HUES6 (cell line): ENCODE results near the gene PARVB.

Source experiments
- H3K27ac ChIP-seq: 2 replicates; pipeline ENCODE4 v1.7.0; 2013; ENCODE audit warnings: low read depth, mild to moderate bottlenecking, low read length, inconsistent platforms
- H3K27me3 ChIP-seq: 2 replicates; pipeline ENCODE4 v1.6.1; 2013; ENCODE audit warnings: low read length; ENCODE audit not compliant: control insufficient read depth, insufficient read depth
- H3K36me3 ChIP-seq: 2 replicates; pipeline ENCODE4 v1.6.1; 2013; ENCODE audit warnings: low read length; ENCODE audit not compliant: control insufficient read depth, insufficient read depth
- H3K4me1 ChIP-seq: 2 replicates; pipeline ENCODE4 v1.6.1; 2013; ENCODE audit warnings: low read length; ENCODE audit not compliant: control insufficient read depth, insufficient read depth
- H3K4me3 ChIP-seq: 2 replicates; pipeline ENCODE4 v1.5.1; 2013; ENCODE audit warnings: low read depth, low read length
- H3K9ac ChIP-seq: one replicate; pipeline ENCODE4 v1.6.1; 2013; ENCODE audit warnings: mild to moderate bottlenecking, low read length
- H3K9me3 ChIP-seq: 2 replicates; pipeline ENCODE4 v1.6.1; 2013; ENCODE audit warnings: low read depth, low read length; ENCODE audit not compliant: control insufficient read depth, insufficient read depth

PARVB gene

DNA sequence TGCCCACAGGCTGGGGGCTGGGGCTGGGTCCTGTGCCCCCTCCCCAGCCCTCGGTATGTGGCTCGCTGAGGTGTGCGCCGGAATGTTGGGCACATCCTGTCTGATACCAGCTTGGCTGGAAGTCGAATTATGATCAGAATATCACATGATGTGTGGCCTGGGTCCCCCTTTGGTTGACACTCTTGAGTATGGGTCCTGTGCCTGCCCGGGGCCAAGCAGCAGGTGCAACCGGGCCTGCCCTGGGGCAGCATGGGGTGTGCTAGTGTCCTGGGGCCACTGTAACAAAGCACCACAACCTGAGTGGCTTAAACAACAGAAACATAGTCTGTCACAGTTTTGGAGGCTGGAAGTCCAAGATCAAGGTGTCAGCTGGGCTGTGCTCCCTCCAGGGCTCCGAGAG is 52.7 kb downstream of the PARVB start:
- no peak overlapping the region for H3K27ac ChIP-seq
- H3K36me3 ChIP-seq = no peaks in the 10 kb centered on the region
- no peak overlapping the region for H3K4me3 ChIP-seq
- no peak overlapping the region for H3K9ac ChIP-seq
- H3K4me1 ChIP-seq = no peaks in the 10 kb centered on the region
- H3K27me3 ChIP-seq = no peaks in the 10 kb centered on the region
- no peaks in the 10 kb centered on the region for H3K9me3 ChIP-seq

DNA sequence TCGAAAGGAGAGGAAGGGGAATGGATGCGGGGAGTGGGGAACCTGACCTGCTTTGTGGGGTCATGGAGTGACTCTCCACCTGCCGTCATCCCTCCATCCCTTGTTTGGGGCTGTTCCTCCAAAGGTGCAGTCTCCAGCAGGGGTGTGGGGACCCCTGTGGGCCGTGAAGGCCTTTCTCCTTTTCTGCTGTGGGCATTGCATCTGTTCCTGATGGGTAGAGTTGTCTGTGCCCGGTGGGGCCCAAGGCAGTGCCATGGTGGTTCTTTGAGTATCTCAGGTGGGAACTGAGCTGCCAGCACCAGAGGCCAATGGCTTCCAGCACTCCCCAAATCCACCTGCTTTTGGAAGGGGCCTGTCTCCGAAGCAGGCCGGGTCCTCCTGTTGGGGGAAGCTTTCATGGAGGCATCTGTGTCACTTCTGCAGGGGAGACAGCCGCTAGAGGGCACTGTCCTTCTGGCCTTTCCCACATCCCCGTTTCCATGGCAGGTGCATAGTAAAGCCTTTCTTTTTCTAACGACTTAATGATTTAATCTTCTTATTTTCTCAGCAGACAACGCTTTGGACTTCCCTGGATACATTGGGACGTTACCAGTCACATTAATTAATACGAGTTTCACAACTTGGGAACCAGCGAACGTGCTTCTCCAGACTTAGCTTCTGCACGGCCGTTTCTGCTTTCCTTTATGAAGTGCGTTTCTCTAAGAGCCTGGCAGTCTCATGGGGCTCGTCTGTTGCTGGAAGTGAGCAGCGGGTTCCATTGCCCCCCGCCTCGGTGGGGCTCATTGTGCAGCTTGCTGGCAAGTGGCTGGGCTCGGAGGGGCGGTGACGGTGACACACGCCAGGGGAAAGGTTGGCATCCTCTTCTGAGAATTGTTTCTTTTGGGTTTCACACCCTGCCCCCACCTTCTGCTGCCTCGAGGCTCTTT is 57.1 kb downstream of the PARVB start:
- H3K4me3 ChIP-seq = no peak overlapping the region
- H3K36me3 ChIP-seq = no peaks in the 10 kb centered on the region
- H3K4me1 ChIP-seq = peaks cover 5% of the 10 kb centered on the region; the same call in 1 of the 2 replicates
- H3K9ac ChIP-seq = no peak overlapping the region
- no peaks in the 10 kb centered on the region for H3K9me3 ChIP-seq
- no peaks in the 10 kb centered on the region for H3K27me3 ChIP-seq
- H3K27ac ChIP-seq = no peak overlapping the region

DNA sequence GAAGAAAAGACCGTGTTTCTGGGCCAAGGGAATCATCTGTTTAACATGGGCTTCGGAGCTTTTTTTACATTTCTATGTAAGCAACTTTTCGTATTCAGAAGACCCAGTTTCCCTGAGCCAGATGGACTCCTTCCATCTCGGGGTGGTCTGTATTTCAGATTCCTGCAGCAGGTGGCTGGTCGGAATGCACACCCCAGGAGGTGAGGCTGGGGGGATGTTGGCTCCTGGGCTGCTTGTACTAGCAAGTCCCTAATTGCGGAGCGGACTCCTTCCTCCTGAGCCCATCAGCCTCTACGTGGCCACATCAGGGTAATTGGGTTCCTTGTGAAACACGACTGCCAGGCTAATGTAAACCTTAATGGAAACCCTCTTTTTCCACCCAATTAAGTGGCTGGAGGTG is 58.7 kb downstream of the PARVB start:
- no peak overlapping the region for H3K9ac ChIP-seq

DNA sequence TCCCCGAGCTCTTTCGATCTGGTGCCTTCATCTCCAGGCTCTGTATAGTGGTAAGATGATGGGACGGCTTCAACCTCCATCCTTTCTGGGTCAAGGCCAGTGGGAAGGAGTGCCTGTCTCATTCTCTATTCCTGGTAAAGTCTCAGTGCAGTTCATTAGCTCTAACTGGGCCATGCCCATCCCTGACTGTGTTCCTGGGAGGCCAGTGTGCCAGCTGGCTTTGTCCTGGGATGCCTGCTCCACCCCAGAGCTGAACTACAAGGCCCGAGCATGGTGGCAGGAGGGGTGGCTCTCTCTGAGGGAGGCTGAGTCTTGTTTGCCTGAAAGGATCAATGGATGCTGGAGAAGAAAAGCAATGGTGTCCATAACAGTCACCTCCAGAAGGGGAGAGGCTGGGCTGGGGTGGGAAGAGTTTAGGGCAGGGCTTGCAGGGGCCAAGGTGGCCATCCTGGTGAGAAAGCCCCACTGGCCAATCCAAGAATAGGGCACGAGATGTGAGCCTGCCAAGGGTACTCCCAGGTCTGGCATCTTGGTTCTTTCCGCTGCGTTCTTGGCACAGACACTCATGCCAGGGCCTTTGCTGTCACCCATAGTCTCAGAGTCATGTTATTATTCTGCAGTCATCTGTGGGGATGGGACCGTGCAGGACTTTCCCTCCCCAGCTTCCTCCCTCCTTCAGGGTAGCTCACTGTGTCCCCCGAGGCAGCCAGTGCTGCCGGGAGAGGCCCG is 60.1 kb downstream of the PARVB start:
- H3K9ac ChIP-seq = no peak overlapping the region
- no peaks in the 10 kb centered on the region for H3K27me3 ChIP-seq
- H3K4me3 ChIP-seq = no peak overlapping the region
- no peaks in the 10 kb centered on the region for H3K9me3 ChIP-seq
- peaks cover 5% of the 10 kb centered on the region for H3K4me1 ChIP-seq
- H3K36me3 ChIP-seq = no peaks in the 10 kb centered on the region
- H3K27ac ChIP-seq = no peak overlapping the region

More for the DNA sequence above, 58.7 kb downstream of the PARVB start:
- no peak overlapping the region for H3K27ac ChIP-seq
- H3K4me1 ChIP-seq = peaks cover 5% of the 10 kb centered on the region; the same call in 1 of the 2 replicates
- H3K9me3 ChIP-seq = no peaks in the 10 kb centered on the region
- no peak overlapping the region for H3K4me3 ChIP-seq
- no peaks in the 10 kb centered on the region for H3K36me3 ChIP-seq
- H3K27me3 ChIP-seq = no peaks in the 10 kb centered on the region

DNA sequence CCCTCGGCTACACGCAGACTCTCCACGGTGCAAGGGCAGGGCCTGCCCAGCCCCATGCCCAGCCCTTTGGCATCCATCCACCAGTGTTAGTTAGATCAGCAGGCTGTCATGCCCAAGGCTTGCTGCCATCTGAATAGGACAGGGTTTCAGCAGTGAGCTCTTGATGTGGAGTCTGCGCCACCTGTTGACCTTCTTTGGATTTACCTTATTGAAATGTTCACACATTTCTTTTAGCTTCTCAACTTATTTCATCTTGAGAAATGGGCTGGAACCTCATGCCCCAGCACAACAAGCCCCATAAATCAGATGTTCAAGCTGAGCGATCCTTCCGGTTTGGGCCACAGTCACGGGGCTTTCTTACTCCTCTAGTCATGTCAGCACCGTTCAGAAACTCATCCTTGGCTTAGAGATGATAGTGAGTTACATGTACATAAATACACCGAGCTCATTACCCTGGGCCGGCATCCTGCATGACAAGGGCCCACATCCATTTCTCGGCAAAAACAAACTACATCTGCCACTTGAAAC is 61.7 kb downstream of the PARVB start:
- Histone ChIP-seq H3K27ac (no peak overlapping the region), H3K4me3 (no peak overlapping the region), H3K27me3 (no peaks in the 10 kb centered on the region), H3K36me3 (no peaks in the 10 kb centered on the region), H3K9me3 (no peaks in the 10 kb centered on the region), H3K9ac (no peak overlapping the region), H3K4me1 (peaks cover 5% of the 10 kb centered on the region)

DNA sequence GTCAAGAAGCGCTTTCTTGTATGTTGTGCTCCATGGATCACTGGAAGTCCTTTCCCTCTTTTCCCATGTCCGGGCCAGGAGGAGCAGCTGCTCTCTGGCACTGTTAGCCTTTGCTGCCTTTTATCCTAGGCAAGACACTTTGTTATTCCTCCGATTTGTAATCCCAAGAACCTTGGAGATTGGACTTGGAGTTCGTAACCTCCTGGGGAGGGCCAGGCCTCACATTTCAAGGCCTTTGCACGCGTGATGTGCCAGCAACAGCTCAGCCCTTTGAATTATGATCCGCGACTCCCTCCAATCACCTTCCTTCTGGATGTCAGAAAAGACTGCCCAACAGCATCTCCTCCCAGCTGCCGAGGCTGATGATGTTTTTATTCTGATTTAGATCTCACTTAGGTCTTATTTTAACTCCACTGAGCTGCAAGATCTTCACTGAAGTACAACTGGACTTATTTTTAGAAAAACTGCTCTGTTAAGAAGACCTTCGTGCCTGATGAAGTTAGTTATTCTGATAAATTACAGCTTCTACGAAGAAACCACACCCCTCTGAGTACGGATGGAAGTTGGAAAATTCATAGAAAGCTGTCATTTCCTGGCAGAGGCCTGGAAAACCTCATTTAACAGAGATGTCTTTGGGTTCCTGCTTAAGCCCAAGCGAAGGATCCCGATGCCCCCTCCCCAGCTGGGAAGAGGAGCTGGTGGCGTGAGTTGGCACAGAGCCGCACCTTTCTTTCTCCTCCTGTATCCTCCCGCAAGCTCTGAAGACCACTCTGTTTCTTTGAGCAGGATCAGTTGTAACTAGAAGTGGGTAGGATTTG is 62.4 kb downstream of the PARVB start:
- H3K4me1 ChIP-seq = peaks cover 5% of the 10 kb centered on the region
- H3K27me3 ChIP-seq = no peaks in the 10 kb centered on the region
- H3K9ac ChIP-seq = no peak overlapping the region
- H3K36me3 ChIP-seq = no peaks in the 10 kb centered on the region
- no peak overlapping the region for H3K27ac ChIP-seq
- no peak overlapping the region for H3K4me3 ChIP-seq
- no peaks in the 10 kb centered on the region for H3K9me3 ChIP-seq

DNA sequence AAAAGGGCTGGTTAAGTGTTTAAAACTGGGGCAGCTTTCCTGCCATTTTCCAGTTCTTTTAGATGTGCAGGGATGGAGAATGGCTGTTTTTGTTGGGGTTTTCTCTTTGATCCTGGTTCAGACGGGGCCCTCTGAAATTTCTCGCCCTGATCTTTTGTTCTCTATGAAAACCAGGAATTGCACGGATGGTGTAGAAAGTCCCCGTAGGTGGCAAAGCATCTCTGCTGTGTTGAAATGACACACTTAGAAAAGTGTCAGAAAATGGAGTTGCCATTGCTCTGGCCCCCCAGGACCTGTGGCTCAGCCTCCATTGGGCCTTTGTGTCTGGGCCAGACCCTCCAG is 63.0 kb downstream of the PARVB start:
- H3K4me1 ChIP-seq = peaks cover 5% of the 10 kb centered on the region
- no peak overlapping the region for H3K27ac ChIP-seq
- H3K9me3 ChIP-seq = no peaks in the 10 kb centered on the region
- H3K27me3 ChIP-seq = no peaks in the 10 kb centered on the region
- no peak overlapping the region for H3K9ac ChIP-seq
- no peaks in the 10 kb centered on the region for H3K36me3 ChIP-seq
- H3K4me3 ChIP-seq = no peak overlapping the region

DNA sequence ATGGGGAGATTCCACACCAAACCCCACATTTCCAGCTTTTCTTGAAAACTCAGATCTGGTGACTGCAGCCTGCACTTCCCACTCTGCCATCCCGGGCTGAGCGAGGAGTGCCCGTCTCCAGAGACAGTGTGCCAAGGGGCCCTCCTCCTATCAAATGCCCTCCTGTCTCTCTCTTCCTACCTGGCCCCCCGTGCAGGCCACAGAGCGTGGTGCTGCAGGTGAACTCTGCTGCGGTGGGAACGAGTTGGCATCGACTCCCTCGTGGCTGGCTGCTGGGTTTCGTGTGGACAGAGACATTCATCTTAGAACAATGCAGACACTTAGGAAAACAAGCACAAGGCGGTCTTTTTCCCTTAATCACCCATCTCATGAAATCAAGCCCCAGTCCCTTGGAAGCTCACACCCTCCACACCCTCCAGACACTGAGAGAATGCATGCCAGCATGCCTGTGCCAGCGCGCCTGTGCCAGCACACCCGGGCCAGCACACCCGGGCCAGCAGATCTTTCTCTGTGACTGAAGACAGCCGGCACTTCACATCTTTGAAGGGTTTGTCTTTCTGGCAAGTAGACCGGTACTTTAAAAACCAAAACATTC is 65.0 kb downstream of the PARVB start:
- Histone ChIP-seq H3K4me3 (no peak overlapping the region), H3K9ac (no peak overlapping the region), H3K27ac (no peak overlapping the region), H3K36me3 (no peaks in the 10 kb centered on the region), H3K4me1 (no peaks in the 10 kb centered on the region; the same call in 1 of the 2 replicates), H3K27me3 (no peaks in the 10 kb centered on the region), H3K9me3 (no peaks in the 10 kb centered on the region)

DNA sequence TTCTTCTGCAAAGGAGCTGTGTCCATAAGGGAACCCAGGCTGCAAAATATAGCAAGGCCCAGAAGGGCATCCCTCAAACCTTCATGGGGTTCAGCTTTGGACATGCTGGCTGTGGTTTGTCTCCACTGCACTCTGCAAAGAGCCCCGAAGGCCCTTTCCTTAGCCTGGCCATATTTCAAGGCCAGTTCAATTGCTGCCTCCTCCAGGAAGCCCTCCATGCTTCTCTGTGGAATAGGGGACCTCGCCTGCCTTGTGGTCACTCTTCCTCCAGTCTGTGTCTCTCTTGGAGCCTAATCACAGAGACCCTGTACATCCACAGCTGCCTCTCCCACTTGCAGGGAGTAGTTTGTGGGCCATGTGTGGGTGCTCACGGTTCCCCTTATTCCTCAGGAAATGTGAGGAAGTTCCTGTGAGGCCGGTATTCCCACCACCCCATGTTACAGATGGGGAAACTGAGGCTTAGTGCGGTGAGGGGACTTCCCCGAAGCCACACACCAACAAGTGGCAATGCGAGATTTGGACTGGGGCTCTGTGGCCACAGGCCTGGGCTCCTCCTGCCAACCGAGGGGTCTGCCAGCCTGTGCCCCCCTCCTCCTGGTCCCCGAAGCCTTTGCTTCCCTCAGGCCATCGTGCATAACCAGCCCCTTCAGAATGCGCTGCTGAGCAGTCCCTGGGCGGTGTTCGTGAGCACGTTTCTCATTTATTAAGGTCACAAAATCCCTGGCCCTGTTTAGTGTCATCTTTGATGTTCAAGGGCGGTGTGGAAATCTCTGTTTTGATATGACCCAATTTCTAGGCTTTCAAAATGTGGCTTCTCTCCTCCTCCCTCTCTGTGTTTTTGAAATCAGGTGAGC is 65.8 kb downstream of the PARVB start:
- Histone ChIP-seq H3K27me3 (no peaks in the 10 kb centered on the region), H3K36me3 (no peaks in the 10 kb centered on the region), H3K9ac (no peak overlapping the region), H3K4me3 (no peak overlapping the region), H3K4me1 (no peaks in the 10 kb centered on the region; the same call in 1 of the 2 replicates), H3K27ac (no peak overlapping the region), H3K9me3 (no peaks in the 10 kb centered on the region)

DNA sequence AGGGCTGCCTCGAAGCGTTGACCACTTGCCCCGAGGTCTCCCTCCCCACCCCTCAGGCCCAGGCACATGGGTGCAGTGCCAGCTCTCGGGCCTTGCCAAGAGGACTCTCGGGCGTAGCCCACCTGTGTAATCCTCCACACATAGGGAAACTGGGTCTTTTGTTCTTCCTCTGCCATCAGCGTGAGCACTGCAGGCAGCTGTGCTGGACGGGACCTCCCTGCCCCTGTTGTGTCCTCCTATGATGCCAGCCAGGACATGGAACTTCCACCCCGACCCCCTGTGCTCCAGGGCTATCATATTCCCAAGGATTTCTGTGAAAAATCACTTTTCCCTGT is 66.4 kb downstream of the PARVB start:
- H3K9ac ChIP-seq = no peak overlapping the region
- H3K36me3 ChIP-seq = no peaks in the 10 kb centered on the region
- H3K4me1 ChIP-seq = no peaks in the 10 kb centered on the region; the same call in 1 of the 2 replicates
- H3K9me3 ChIP-seq = no peaks in the 10 kb centered on the region
- H3K27me3 ChIP-seq = no peaks in the 10 kb centered on the region
- no peak overlapping the region for H3K27ac ChIP-seq
- no peak overlapping the region for H3K4me3 ChIP-seq
